Transverse colon (tissue), 4 donors: Measurements from ENCODE around the gene SNPH. TPM values are rescaled to one million over a fixed set of nuclear protein-coding genes. Genes with fewer than 3 reads are reported as not detected.

ENCODE experiments used
- DNase-seq: peaks from one replicate; pipeline ENCODE4 v3.0.0-alpha.2; 2019
- H3K27ac ChIP-seq, 4 donors: fragments of 200-600 bp; sonication (generic); 2 replicates each; pipeline ENCODE4 v1.5.1; 2016 to 2018; ENCODE audit warnings: inconsistent platforms in 4 of 4
- H3K27me3 ChIP-seq: fragments of 200-600 bp; sonication (generic); 2 replicates; pipeline ENCODE4 v1.5.1; 2017; ENCODE audit warnings: inconsistent platforms
- H3K36me3 ChIP-seq, 4 donors: fragments of 200-600 bp; sonication (generic); 2 replicates each; pipeline ENCODE4 v1.5.1; 2017 to 2019; ENCODE audit warnings: inconsistent platforms in 4 of 4
- H3K4me1 ChIP-seq, 4 donors: fragments of 200-600 bp; sonication (generic); 2 replicates each; pipeline ENCODE4 v1.5.1; 2017 to 2020; ENCODE audit warnings: inconsistent platforms in 4 of 4
- H3K4me3 ChIP-seq, 4 donors: fragments of 200-600 bp; sonication (generic); 1 replicate in 1 of 4; 2 replicates in 3 of 4; pipeline versions ENCODE4 v1.5.1 to v1.6.1; 2017 to 2019; ENCODE audit warnings: inconsistent platforms in 4 of 4
- H3K9me3 ChIP-seq, 2 donors: fragments of 200-600 bp; sonication (generic); 2 replicates each; pipeline ENCODE4 v1.5.1; 2017 to 2019; ENCODE audit warnings: inconsistent platforms in 2 of 2
- CTCF ChIP-seq, 5 experiments: fragments of 200-600 bp in 3 of 5; fragments of 450-650 bp in 2 of 5; sonication (generic) in 3 of 5; IDR thresholded peaks; 1 replicate in 2 of 5; 2 replicates in 3 of 5; pipeline ENCODE4 v1.5.1; 2016 to 2017; ENCODE audit warnings: antibody characterized with exemption in 5 of 5, inconsistent platforms in 3 of 5, mild to moderate bottlenecking in 2 of 5, moderate library complexity in 1 of 5
- EP300 ChIP-seq: sonication (generic); formaldehyde crosslinking; IDR thresholded peaks from one replicate; pipeline ENCODE4 v1.6.1; 2017; ENCODE audit warnings: antibody characterized with exemption, low read depth
- POLR2A ChIP-seq: fragments of 450-650 bp; IDR thresholded peaks from one replicate; pipeline ENCODE4 v1.6.1; 2016; ENCODE audit warnings: antibody characterized with exemption, mild to moderate bottlenecking, moderate library complexity
- POLR2AphosphoS5 ChIP-seq, 3 donors: sonication (generic); formaldehyde crosslinking; IDR thresholded peaks; one replicate each; pipeline ENCODE4 v1.6.1; 2016; ENCODE audit warnings: antibody characterized with exemption in 3 of 3
- WGBS, 2 donors: methylation state at CpG; one replicate each; pipeline ENCODE4 v1.1.5; 2018; ENCODE audit warnings: low coverage in 1 of 2; 5-methylcytosine and 5-hydroxymethylcytosine counted together
- in situ Hi-C, 4 donors: fragments of 200-750 bp; cut with MboI; loops; one replicate each; pipeline versions ENCODE4 v1.15.0 to v1.15.1; 2017; ENCODE audit warnings: low sequenced_read_pairs in 3 of 4, low pct_ligation_motif_present in 1 of 4, low pct_unique_long_range_greater_than_20kb in 1 of 4
- intact Hi-C: fragments of 100-400 bp; cut with DNase I; formaldehyde crosslinking; loops from one replicate; pipeline ENCODE4 v1.15.1; 2023; ENCODE audit warnings: low total_unique reads
- total RNA-seq, 4 donors: library from RNA; depleted of rRNA; stranded (reverse); fragments of >200 nt; gene quantifications; one replicate each; pipeline ENCODE4 v1.1.0, GENCODE V29; 2016

The SNPH gene
- total RNA-seq, 4 donors from 2014 or later = 2.2 to 2.6 (median 2.3) TPM

GRCh38 chr20:1307171-1307570 lies 41.1 kb downstream of the SNPH start:
- intact Hi-C loops (no loop called here), in situ Hi-C loops (no loop called here)
- no peaks in the 10 kb centered on the region for H3K27me3 ChIP-seq
- no peak for TF ChIP-seq POLR2AphosphoS5 (IDR thresholded peaks at IDR 0.05)
- no peak for DNase-seq
- H3K4me3 ChIP-seq = no peak overlapping the region
- H3K4me1 ChIP-seq = no peaks in the 10 kb centered on the region
- no peak overlapping the region for H3K27ac ChIP-seq
- H3K9me3 ChIP-seq = no peaks in the 10 kb centered on the region
- WGBS, 2 donors = 87% methylated on average over 10 of the region's 10 CpGs; no CpG with 5 or more reads in 1 of the 2 donors
- H3K36me3 ChIP-seq = no peaks in the 10 kb centered on the region

GRCh38 chr20:1307571-1307971 lies 41.5 kb downstream of the SNPH start:
- 89% methylated on average over 13 of the region's 13 CpGs; no CpG with 5 or more reads in 1 of the 2 donors for WGBS, 2 donors
- H3K36me3 ChIP-seq = no peaks in the 10 kb centered on the region
- in situ Hi-C loops = no loop called here

GRCh38 chr20:1308067-1308701 lies 42.1 kb downstream of the SNPH start:
- in situ Hi-C loops = no loop called here
- Histone ChIP-seq H3K4me1 (peaks cover 0 to 1% (median 0%) of the 10 kb centered on the region in 4 donors), H3K4me3 (no peak overlapping the region), H3K27ac (no peak overlapping the region), H3K27me3 (no peaks in the 10 kb centered on the region), H3K36me3 (no peaks in the 10 kb centered on the region), H3K9me3 (no peaks in the 10 kb centered on the region)
- intact Hi-C loops = no loop called here
- TF ChIP-seq EP300 = no peak
- TF ChIP-seq CTCF (IDR thresholded peaks at IDR 0.05) = no peak
- no peak for TF ChIP-seq POLR2A
- no peak for TF ChIP-seq POLR2AphosphoS5 (IDR thresholded peaks at IDR 0.05)
- no peak for DNase-seq
- 80 to 87% methylated on average over 1 to 13 of the region's 13 CpGs for WGBS, 2 donors

More at GRCh38 chr20:1307571-1307971, 41.5 kb downstream of the SNPH start:
- Histone ChIP-seq H3K27me3 (no peaks in the 10 kb centered on the region), H3K4me3 (no peak overlapping the region), H3K27ac (no peak overlapping the region), H3K9me3 (no peaks in the 10 kb centered on the region), H3K4me1 (no peaks in the 10 kb centered on the region)
- DNase-seq = no peak
- intact Hi-C loops = no loop called here
- peak in 1 of 3 donors; percentile 15 for TF ChIP-seq POLR2AphosphoS5 (IDR thresholded peaks at IDR 0.05)
- TF ChIP-seq POLR2A = no peak

DNA sequence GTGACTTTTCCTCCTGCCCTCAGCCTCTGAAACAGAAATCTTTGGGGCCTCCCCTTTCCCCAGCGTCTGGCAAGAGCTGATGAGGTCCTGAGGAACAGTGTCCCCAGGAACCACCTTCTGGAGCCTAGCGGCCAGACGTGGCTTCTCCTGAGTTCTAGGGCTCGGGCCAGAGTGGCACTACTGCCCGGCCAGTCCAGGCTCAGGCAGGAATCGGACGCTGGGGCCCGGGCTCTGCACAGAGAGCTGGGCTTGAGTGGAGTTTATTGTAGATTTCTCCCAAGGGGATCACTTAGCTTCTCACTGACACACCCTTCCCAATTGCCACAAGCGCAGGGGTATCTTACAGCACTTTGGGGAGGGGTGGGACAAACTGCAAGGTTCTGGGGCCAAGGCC lies 42.6 kb downstream of the SNPH start:
- in situ Hi-C loops = no loop called here
- 80 to 87% methylated on average over 1 to 9 of the region's 9 CpGs for WGBS, 2 donors
- no peak for DNase-seq
- TF ChIP-seq POLR2AphosphoS5 (IDR thresholded peaks at IDR 0.05) = no peak
- no peak for TF ChIP-seq POLR2A
- TF ChIP-seq EP300 = no peak
- no peak for TF ChIP-seq CTCF (IDR thresholded peaks at IDR 0.05)
- no peak overlapping the region for H3K4me3 ChIP-seq
- intact Hi-C loops = no loop called here
- H3K27me3 ChIP-seq = no peaks in the 10 kb centered on the region
- H3K27ac ChIP-seq = no peak overlapping the region
- H3K9me3 ChIP-seq = no peaks in the 10 kb centered on the region
- H3K4me1 ChIP-seq = peaks cover 0 to 6% (median 3%) of the 10 kb centered on the region in 4 donors
- no peaks in the 10 kb centered on the region for H3K36me3 ChIP-seq

DNA sequence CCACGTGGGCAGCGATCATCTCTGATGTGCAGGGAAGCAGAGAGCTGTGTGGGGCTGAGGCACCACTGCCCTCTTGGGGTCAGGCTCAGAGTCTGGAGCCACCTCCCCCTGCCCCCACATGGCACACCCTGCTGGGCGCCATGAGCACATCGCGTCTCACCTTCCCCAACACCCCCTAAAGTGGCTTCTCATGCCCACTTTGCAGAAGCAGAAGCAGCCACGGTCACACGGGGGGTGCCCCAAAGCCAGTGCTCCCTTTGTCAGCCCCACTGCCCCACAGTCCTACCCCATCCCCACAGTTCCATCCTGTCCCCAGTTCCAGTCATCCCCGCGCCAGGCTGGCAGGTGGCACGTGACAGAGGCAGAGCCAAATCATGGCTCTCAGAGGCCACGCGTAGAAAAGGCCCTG lies 43.3 kb downstream of the SNPH start:
- Histone ChIP-seq H3K4me1 (peaks cover 0 to 9% (median 4%) of the 10 kb centered on the region in 4 donors), H3K36me3 (no peaks in the 10 kb centered on the region), H3K27ac (no peak overlapping the region), H3K4me3 (no peak overlapping the region), H3K27me3 (no peaks in the 10 kb centered on the region), H3K9me3 (no peaks in the 10 kb centered on the region)
- intact Hi-C loops = no loop called here
- no peak for DNase-seq
- in situ Hi-C loops = no loop called here
- no peak for TF ChIP-seq EP300
- no peak for TF ChIP-seq POLR2AphosphoS5 (IDR thresholded peaks at IDR 0.05)
- no peak for TF ChIP-seq CTCF (IDR thresholded peaks at IDR 0.05)
- no peak for TF ChIP-seq POLR2A
- 90% methylated on average over 12 of the region's 12 CpGs; no CpG with 5 or more reads in 1 of the 2 donors for WGBS, 2 donors
